EL (cell line): ENCODE results near the gene GULP1.
"Not testable (repeated sequence)": the region's sequence is repeated elsewhere in the genome, so short reads cannot be mapped to it uniquely, and the experiment has no call there.

Source experiments
- DNase-seq: peaks from one replicate; pipeline ENCODE4 v3.0.0-alpha.2; 2016

Gene GULP1

GRCh38 chr2:188492751-188493150 lies 201.1 kb downstream of the GULP1 start:
- DNase-seq, result no peak

- DNase-seq, result no peak
These were observed 203.2 kb downstream of the GULP1 start for GRCh38 chr2:188494906-188495305.

GRCh38 chr2:188495969-188496431 lies 204.3 kb downstream of the GULP1 start:
- peak; percentile 76 for DNase-seq

- peak; percentile 35 for DNase-seq
These were observed 206.1 kb downstream of the GULP1 start for GRCh38 chr2:188497726-188498125.

- no peak for DNase-seq
These were observed 212.3 kb downstream of the GULP1 start for GRCh38 chr2:188503975-188504374.

- DNase-seq, result no peak
These were observed 215.2 kb downstream of the GULP1 start for GRCh38 chr2:188506843-188507242.

- DNase-seq, result no peak
These were observed 219.7 kb downstream of the GULP1 start for GRCh38 chr2:188511346-188511745.

- peak; percentile 63 for DNase-seq
These were observed 220.8 kb downstream of the GULP1 start for GRCh38 chr2:188512456-188512855.

GRCh38 chr2:188515918-188516317 lies 224.2 kb downstream of the GULP1 start:
- no peak for DNase-seq

- DNase-seq, result no peak
These were observed 226.0 kb downstream of the GULP1 start for GRCh38 chr2:188517549-188518215.

GRCh38 chr2:188518381-188518780 lies 226.7 kb downstream of the GULP1 start:
- peak; percentile 82 for DNase-seq

- DNase-seq, result peak; percentile 74
These were observed 227.5 kb downstream of the GULP1 start for GRCh38 chr2:188519136-188519535.

- DNase-seq, result no peak
These were observed 230.8 kb downstream of the GULP1 start for GRCh38 chr2:188522517-188522916.

GRCh38 chr2:188523919-188524318 lies 232.2 kb downstream of the GULP1 start:
- peak; percentile 22 for DNase-seq

GRCh38 chr2:188524519-188525113 lies 232.9 kb downstream of the GULP1 start:
- DNase-seq, result peak; percentile 72

GRCh38 chr2:188526701-188527100 lies 235.0 kb downstream of the GULP1 start:
- no peak for DNase-seq

- peak; percentile 17 for DNase-seq
These were observed 235.5 kb downstream of the GULP1 start for GRCh38 chr2:188527141-188527540.

- DNase-seq, result no peak
These were observed 235.9 kb downstream of the GULP1 start for GRCh38 chr2:188527581-188527993.

- no peak for DNase-seq
These were observed 238.0 kb downstream of the GULP1 start for GRCh38 chr2:188529710-188530109.

- no peak for DNase-seq
These were observed 243.2 kb downstream of the GULP1 start for GRCh38 chr2:188534875-188535274.

GRCh38 chr2:188551671-188552070 lies 260.0 kb downstream of the GULP1 start:
- DNase-seq, result no peak

- DNase-seq, result no peak
These were observed 265.4 kb downstream of the GULP1 start for GRCh38 chr2:188557081-188557480.

GRCh38 chr2:188559455-188559854 lies 267.8 kb downstream of the GULP1 start:
- DNase-seq, result not testable (repeated sequence)

- no peak for DNase-seq
These were observed 269.9 kb downstream of the GULP1 start for GRCh38 chr2:188561473-188561979.
